ENCODE measurements around the gene STAB2.
"Not testable (repeated sequence)": the region's sequence is repeated elsewhere in the genome, so short reads cannot be mapped to it uniquely, and the experiment has no call there.

The STAB2 gene

GRCh38 chr12:103808239-103808880 is 221.3 kb downstream of the STAB2 start:
- no peak for DNase-seq (ENCODE audit: low read depth)

DNA sequence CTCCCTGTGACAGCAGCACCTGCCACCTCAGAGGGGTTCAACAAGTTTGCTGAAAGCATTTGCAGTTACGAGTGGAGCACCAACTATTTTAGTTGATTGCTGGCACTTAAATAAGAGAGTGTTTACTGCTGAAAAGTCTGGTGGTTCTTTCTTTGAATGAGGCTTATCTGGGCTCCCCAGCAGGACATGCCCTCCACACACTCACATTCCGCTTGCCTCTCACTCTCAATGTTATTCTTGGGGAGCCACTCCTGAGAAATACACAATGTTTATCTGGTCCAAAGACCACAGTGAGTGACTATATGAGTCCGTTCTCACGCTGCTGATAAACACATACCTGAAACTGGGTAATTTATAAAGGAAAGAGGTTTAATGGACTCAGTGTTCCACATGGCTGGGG is 222.1 kb downstream of the STAB2 start:
- no peak for DNase-seq (ENCODE audit: low read depth)

DNA sequence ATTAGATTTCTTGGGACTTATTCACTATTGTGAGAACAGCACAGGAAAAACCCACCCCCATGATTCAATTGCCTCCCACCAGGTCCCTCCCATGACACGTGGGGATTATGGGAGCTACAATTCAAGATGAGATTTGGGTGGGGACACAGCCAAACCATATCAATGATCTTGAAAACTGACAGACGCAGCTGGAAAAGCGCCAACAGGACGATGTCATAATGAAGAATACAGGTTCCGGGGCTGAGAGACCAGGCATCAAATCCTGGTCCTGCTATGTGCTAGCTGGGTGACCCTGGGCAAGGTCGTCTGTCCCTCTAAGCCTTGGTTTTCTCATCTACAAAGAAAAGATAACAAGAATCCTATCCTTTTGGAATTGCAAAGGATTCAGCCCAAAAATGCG is 222.6 kb downstream of the STAB2 start:
- DNase-seq (ENCODE audit: low read depth), result not testable (repeated sequence)

DNA sequence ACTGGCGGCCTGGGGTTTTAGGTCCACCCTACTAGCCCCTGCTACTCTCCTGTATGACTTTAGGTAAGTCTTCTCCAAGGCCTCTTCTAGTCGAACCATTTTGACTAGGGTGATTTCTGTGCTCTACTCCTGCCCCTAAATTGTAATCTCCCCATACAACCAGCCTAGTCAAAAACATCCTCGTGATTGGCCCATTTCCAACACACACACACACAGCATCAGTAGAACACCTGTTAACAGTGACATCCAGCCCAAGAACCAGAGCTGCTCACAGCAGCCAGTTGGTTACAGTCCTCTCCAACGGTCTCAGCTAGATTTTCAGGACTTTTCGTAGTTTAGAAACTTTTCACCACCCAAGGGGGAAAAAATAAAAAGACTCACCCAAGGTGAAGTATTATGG is 223.0 kb downstream of the STAB2 start:
- no peak for DNase-seq (ENCODE audit: low read depth)

GRCh38 chr12:103811791-103812190 is 224.7 kb downstream of the STAB2 start:
- no peak for DNase-seq (ENCODE audit: low read depth)

DNA sequence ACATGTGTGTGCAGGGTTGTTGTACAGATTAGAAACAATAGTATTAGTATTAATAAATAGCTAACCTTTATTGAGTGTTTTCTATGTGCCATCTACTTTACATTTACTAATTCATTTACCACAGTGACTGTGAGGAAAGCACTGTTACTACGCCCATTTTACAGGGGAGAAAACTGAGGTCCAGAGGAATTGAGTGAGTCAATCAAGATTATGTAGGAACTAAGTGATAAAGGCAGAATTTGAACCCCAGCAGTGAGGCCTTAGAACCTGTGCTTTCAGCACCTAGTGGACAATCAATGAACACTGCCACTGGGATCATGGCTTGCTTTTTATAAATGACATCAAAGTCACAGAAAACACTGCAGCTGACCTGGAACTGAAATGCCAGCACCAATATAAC is 225.7 kb downstream of the STAB2 start:
- DNase-seq (ENCODE audit: low read depth), result no peak

GRCh38 chr12:103813426-103813825 is 226.4 kb downstream of the STAB2 start:
- DNase-seq (ENCODE audit: low read depth), result no peak

GRCh38 chr12:103813949-103814348 is 226.9 kb downstream of the STAB2 start:
- DNase-seq (ENCODE audit: low read depth), result no peak

DNA sequence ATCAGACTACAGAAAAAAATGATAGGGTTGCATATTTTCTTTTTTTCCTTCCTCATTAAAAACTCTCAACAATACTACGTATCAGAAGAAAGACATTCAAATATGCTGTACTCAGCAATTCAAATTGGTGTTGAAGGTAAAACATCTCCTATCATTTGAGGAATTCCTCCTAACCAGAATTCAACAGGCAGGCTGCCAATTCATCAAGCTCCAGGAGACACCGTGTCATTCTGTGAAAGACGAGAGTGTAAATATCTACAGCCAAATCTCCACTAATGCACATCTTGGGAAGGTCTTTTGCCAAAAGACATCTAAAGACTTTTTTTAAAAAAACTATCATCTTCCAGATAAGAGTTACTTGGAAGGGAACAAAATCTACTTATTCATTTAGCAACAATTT is 227.4 kb downstream of the STAB2 start:
- DNase-seq (ENCODE audit: low read depth), result no peak
